ENCODE data around the gene ARHGAP23.

Gene ARHGAP23, protein sequence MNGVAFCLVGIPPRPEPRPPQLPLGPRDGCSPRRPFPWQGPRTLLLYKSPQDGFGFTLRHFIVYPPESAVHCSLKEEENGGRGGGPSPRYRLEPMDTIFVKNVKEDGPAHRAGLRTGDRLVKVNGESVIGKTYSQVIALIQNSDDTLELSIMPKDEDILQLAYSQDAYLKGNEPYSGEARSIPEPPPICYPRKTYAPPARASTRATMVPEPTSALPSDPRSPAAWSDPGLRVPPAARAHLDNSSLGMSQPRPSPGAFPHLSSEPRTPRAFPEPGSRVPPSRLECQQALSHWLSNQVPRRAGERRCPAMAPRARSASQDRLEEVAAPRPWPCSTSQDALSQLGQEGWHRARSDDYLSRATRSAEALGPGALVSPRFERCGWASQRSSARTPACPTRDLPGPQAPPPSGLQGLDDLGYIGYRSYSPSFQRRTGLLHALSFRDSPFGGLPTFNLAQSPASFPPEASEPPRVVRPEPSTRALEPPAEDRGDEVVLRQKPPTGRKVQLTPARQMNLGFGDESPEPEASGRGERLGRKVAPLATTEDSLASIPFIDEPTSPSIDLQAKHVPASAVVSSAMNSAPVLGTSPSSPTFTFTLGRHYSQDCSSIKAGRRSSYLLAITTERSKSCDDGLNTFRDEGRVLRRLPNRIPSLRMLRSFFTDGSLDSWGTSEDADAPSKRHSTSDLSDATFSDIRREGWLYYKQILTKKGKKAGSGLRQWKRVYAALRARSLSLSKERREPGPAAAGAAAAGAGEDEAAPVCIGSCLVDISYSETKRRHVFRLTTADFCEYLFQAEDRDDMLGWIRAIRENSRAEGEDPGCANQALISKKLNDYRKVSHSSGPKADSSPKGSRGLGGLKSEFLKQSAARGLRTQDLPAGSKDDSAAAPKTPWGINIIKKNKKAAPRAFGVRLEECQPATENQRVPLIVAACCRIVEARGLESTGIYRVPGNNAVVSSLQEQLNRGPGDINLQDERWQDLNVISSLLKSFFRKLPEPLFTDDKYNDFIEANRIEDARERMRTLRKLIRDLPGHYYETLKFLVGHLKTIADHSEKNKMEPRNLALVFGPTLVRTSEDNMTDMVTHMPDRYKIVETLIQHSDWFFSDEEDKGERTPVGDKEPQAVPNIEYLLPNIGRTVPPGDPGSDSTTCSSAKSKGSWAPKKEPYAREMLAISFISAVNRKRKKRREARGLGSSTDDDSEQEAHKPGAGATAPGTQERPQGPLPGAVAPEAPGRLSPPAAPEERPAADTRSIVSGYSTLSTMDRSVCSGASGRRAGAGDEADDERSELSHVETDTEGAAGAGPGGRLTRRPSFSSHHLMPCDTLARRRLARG (N-terminal part only)

DNA sequence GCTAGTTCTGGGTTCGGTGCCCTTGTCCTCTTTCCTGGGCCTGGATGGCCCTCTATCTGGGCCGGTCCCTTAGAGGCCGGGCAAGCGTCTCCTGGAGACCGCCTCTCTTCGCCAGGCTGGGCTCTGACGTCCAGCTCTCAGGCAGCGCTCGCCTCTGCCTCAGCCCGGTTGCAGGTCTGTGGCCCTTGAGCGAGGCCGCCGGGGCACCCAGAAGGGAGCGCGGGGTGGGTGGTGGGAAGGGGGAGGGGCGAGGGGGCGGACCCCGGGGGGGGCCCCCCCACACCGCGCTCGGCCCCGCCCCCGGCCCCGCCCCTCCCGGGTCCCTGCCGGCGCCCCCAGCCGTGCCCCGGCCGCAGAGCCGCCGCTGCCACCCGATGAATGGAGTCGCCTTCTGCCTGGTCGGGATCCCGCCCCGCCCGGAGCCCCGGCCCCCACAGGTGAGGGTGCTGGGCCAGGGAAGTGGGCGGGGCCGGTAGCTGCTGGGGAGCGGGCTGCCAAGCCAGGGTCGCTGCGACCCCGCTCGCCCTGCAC is at the start of gene ARHGAP23:
Gene ARHGAP23, plus strand, starts transcription at position 353 of the 531 bp plus-strand sequence. Its CDS starts 22 bp downstream, at position 375.
- ATAC-seq (peak; percentile 48), DNase-seq (peak; percentile 46)

DNA sequence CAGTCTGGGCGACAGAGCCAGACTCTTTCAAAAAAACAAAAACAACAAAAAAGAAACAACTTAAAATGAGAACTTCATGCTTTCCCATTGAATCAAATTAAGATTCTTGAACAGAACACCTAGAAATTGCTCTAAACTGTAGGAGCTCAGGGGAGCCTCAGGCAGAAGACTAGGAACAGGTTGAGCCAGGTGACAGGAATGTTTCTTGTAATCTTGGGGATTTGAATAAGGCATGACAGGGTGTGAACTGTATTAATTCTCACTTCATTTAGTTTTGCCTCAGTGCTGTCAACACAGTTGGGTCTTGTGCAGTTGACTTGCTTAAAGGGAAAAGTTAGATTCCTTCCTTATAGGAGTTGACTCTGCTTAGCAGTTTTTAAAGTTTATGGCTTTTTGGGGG is 48.8 kb upstream of the ARHGAP23 start:
- ATAC-seq (no peak), DNase-seq (no peak)

DNA sequence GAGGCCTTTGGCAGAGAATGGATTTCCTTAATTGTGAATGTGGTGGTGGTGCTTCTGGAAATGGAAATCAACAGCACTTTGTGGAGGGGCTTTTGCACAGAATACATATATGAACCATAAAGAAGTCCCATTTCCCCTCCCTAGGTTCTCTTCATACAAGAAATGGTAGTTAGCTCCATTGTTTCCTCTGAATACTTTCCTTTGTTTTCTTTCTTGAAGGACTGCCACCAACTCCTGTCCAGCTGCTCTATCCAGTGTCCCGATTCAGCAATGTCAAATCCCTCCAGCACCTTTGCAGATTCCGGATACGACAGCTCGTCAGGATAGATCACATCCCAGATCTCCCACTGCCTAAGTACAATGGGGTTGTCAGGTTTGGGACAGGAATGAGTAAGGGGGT is 33.2 kb upstream of the ARHGAP23 start:
- ATAC-seq: no peak
- no peak for DNase-seq

DNA sequence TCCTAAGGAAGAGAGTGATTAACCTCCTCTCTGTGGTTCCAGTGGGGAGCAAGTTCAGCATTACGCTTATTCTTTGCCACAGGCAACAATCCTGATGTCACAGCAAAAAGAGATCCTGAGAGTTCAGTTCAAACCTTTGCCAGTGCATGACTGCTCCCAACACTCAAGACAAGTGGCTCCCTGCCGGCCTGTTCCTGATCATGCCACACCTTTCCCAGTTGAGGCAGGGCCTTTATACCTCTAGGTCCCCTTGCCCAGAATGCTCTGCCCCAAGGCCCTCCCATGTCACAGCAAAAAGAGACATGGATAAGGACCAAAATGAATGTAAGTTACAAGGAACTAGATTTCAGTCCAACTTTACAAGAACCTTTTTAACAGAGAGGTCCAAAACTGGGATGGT is 31.0 kb upstream of the ARHGAP23 start:
- no peak for ATAC-seq

DNA sequence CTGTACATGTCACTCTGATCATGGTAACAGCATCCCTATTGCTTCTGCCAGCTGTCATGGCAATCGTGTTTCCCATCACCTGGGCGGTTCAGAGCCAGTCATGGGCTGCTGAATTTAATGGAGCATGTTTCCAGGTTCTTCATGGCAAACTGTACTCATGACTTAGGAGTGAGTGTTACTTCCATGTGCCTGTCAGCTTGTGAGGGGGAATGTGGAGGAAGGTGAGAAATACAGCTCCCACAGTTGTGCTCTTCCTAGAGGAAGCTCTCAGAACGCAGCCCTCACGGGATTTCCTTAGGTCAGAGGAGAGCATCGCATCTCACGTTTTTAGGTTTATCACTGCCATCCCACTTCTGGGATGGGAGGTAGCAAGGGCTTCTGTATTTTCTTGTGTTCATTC is 28.0 kb upstream of the ARHGAP23 start:
- DNase-seq: no peak
- ATAC-seq: no peak

More for the DNA sequence above, 31.0 kb upstream of the ARHGAP23 start:
- no peak for DNase-seq

DNA sequence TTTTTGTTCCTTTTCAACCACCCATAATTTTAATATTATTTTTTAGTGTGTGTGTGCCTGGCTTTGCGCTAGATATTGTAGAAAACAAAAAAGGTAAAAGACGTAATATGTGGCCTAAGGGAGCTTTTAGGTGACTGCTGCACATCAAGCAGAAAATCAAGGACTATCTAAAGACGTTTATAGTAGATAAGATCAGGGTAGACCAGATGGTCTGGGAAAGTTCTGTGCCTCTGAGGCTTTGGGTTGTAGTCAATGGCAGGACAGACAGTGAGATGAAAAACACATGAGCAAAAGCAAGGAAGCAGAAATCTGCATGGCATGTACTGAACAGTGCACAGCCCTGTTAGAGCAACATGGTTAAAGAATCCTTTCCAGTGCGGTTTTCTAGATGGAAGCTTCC is 26.8 kb upstream of the ARHGAP23 start:
- DNase-seq (no peak), ATAC-seq (no peak)

DNA sequence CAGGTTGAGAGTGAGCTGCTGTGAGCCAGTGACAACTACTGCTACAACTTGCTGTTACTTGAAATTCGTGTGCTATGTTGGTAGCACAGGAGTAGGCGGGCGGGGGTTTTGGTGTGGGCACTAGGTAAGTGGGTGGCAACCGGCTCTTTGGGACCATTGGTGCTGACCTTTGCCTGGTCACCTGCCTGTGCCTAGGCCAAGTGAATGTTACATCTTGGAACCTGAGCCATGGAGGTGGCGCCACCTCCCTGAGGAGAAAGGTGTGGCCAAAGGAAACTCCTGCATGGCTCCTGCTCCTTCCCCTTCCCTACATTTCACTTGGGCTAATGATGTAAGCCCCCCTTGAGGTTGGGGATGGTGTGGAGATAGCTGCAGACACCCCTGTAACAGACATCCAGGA is 25.4 kb upstream of the ARHGAP23 start:
- no peak for DNase-seq
- ATAC-seq: no peak

DNA sequence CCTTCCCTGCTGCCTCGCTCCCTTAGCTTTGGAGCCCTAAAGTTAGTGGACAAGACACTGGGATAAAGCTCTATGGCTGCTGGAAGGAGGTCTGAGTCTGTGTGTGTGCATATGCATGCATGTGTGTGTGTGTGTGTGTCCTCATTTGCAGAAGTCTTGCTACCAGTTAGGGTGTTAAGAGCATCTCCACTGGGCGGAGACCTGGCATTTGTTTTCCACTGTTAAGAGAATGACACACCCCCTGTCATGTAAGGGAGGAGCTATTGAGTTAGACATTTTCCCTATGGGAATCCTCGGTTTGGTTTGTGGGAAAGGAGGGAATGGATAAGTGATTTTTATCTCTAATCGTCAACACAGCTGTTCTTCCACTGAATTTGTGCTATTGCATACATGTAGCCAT is 24.8 kb upstream of the ARHGAP23 start:
- no peak for DNase-seq
- ATAC-seq: no peak

DNA sequence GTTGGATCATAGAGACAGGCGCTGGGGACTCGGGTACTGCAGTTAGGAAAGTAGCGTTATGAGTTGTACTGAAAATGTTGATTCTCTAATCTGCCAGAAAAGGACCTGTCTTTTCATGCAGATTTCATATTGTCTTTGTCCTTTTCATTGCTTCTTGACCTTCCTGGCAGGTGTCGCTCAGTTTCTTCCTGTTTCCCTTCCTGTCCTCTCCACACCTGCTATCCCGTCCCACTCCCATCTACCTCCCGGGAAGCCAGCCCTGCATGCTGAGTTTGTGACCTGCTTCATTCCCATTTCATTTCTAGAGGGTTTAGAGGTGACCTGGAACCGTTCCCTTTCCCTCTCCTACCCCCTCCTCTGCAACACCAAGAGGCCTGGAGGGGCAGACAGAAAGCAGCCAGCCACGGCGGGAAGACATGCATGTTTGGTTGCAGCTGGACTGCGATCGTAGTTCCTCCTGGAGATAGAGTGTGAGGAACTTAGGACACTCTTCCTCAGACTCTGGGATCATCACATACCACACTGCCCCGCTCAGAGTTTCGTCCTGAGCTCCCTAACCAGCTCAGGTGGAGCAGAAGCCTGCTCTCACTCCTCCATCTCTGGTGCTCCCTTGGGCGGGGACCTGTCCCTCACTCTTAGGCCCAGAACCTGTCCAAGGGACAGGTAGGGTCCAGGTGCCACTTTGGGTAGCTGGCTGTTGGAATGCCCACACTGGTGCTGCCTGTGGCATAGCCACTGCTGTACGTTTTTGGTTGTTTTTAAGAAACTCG is 23.9 kb upstream of the ARHGAP23 start:
- no peak for ATAC-seq

DNA sequence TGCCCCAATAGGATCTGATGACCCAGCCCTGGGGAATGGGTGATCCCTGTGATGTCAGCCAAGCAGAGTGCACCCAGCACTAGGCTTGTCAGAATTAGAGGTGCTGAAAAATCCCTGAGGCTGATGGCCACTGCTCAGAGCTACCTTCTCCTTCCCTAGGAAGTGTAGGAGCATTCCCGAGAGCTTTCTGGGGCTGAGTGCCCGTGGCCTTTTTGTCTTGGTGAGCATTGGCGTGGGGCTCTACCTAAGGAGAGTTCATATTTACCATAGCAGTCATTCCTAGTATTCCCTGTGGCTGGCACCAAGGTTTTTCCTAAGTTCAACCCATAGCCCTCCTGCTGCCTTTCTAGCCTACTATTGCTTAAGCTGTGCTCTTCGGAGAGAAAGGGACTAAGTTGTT is 22.6 kb upstream of the ARHGAP23 start:
- DNase-seq (no peak), ATAC-seq (no peak)

More for the DNA sequence above, 23.9 kb upstream of the ARHGAP23 start:
- DNase-seq: no peak

DNA sequence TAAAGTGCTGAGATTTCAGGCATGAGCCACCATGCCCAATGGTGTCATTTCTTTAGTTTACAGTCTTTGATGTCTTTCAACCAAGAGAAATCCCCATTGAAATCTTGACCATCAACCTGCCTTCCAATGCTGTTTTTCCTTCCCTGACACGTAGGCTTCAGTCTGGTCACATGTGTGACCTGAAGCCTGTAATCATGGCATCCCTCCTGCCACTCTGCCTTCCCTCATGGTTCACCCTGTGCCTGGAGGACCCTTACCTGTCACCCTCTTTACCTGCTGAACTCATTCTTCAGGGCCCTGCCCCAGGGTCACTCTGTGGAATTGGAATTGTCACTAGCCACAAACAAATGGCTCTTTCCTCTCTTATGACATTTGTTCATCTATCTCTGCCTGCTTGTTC is 18.1 kb upstream of the ARHGAP23 start:
- DNase-seq: no peak
- ATAC-seq: no peak

DNA sequence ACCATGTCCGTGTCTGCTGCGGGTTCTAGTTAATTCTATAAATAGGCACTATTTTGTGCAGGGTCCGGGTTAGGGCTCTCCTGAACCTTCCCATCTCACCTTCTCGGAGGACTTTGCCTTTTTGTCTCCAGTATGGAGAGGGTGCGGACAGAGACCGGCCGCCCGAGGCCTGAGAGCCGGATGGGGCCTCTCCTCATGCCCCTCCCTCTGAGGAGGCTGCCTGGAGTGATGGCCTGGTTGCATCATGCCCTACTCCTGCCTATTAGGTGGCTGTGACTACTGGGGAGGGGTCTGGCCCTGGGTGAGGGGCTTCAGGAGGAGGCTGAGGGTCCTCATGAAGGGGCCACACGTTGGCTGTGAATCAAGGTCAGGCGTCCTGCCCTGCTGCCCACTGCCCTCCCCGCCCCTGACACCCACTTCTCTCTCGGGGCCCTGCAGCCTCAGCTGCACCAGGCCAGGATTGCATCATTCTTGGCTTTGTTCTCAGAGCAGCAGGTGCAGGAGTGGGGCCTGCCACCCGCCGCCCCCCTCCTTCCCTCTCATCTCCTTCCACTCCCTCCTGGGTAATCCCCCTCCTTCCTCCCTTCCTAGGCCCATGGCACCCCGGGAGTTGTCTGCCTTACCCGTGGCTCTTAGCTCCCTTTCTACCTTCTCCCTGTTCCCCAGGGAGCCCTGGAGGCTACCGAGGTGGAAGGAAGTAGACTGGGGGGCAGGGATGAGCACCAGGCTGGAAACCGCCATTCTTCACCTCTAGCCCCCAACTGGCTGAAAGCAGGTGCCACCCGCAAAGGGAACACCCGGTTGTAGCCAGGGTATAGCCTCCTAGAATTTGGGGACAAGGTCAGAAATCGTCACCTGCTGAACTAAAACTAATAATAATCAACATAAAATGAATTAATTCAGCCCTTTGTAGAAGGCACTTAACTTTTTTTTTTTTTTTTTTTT is 12.7 kb upstream of the ARHGAP23 start:
- peak; percentile 32 for DNase-seq
- peak; percentile 29 for ATAC-seq

DNA sequence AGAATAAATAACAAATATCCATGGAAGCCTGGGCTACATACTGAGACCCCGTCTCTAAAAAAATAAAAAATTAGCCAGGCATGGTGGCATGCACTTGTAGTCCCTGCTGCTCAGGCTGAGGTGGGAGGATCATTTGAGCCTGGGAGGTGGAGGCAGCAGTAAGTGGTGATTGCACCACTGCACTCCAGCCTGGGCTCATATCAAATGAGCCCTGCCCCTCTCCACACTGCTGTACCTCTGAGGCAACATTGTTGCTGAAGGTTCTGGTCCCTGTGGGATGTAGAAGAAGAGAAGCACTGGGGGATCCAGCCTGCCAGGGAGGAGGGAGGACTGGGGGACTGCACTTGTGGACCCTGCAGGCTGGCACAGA is 11.4 kb upstream of the ARHGAP23 start:
- no peak for DNase-seq
- no peak for ATAC-seq

DNA sequence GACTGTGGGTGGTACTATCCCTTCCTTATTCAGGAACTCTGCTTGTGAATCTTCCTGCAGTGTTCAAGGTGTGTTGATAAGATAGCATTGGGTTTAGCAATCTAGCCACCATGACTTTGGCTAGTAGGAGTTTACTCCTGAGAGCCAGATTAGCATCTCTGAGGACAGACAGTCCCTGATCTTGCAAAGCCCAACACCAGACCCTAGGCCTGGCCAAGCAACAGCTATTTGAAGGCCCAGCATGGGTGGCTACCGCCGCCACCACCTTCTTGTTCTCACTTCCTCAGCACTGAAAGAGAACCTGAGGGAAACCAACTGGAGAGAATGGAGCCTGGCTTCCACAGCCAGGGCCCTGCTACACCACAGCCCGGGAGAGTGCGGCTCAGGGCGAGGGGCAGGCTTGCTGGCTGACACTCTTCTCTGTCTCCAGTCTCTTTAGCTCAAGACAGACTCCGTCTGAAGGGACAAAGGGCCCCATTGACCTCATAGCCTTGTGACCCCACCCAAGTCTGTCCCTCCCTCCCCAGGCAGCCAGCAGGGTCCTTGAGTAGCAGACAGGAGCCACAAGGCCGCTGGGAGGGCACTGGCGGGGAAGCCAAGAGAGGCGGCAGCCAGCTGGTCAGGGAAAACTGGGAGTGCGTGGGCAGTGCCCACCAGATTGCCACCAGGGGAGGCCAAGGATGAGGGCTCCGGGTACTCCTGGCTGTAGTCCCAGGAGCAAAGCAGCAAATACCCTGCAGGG is 10.9 kb upstream of the ARHGAP23 start:
- no peak for DNase-seq
- no peak for ATAC-seq

DNA sequence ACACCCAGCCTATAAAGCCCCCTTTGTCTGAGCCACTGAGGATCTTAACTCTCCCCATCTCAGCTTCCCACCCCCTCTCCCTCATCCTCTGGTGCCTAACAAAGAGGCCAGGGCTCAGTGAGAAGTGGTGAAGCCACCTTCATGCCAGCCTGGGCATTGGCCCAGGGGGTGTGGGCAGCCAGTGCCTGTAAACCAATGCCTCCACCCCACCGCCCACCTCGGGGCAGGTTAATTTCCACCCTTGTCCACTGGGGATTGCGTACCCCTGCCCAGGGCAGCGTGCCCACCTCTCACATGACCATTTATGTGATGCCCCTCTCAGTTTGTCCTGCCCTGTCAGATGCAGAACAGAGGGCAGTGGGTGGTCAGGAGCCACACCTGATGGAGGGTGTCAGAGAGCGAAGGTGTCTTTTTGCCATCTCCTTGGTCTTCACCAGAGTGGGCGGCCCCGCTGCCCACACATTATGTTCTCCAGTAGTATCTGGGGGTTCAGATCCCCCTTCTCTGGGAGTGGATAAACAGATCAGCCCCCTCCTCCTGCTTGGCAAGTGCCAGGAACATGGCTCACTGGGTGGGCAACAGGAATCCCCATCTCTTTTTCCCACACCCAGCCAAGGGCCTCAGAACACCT is 10.1 kb upstream of the ARHGAP23 start:
- ATAC-seq (no peak), DNase-seq (no peak)

DNA sequence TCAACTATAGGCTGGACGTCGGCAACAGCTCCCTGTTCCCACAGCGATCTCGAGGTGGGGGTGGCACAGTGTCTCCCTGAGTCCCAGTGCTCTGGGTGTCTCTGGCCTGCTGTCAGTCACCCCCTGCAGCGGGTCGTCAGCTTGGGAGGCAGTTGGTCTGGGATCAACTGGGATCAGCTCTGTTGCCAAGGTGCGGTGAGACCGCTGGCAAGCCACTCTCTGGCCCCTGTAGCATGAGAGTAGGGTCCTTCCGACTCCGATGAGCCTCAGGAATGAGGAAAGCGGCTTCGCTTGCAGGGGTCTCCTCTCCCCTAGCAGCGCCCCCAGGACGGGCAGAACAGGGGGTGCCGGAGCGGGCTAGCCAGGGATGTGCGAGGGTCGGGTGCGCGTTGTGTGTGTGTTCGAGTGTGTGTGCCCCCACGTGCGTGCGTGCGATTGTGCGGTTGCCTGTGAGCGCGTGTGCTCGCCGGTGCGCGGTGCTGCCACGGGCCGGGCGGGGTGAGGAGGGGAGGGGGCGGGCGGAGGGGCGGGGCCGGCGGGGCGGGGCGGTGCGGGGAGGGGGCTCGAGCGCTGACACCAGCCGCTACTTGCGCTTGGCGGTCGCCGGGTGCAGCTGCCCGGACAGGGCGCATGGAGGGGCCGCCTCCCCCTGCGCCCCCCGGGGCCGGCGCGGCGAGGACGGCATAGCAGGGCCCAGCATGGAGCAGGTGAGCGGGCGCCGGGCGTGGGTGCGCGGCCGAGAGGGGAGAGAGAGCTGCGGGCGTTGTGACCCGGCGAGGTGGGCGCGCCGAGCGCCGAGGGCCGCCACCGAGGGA is 9.4 kb upstream of the ARHGAP23 start:
- no peak for ATAC-seq
- no peak for DNase-seq

DNA sequence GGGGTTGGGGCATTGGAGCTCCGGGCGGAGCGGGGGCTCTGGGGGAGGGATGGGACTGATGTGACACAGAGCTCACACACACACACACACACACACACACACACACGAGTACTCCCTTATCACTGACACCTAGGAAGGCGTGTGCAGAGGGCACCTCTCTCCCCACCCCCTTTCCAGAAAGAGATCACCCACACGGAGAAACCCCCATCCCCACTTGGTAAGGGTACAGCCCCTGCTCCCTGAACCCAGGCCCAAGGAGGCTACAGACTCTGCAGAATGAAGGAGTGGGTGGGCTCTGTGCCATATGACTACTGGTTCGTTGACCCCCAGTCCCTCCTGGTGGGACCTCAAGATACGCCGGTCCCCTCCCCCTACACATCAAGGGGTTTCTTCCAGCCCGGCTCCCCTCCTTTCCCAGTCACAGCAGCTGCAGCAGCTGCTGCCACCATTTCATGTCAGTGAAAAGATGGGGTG is 8.7 kb upstream of the ARHGAP23 start:
- no peak for DNase-seq
- ATAC-seq: no peak

DNA sequence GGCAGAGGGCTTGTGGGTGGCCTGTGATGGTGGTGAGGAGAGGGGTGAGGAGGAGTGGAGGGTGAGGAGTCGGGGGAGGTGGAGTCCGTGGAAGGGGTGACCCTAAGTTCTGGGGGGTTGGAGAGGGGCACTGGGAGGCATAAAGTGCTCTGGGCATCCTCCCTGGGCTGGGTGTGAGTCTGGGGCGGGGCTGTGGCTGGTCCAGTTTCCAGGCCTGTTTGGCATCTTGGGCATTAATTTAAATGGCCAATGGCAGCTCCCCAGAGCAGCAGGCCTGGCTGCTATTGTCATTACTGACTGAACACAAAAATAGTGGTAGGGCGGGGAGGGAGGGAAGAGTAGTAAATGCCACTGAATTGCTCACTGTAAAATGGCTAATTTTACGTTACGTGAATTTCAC is 7.7 kb upstream of the ARHGAP23 start:
- no peak for DNase-seq
- no peak for ATAC-seq
